ENCODE measurements around the gene ACBD6. TPM values are rescaled to one million over a fixed set of nuclear protein-coding genes. Genes with fewer than 3 reads are reported as not detected.

ACBD6 gene
- total and polyA plus RNA-seq, 9 donors: 31.0 to 56.0 (median 42.7) TPM

GRCh38 chr1:180312926-180313325, 189.5 kb downstream of the ACBD6 start:
- intact Hi-C loops (cut with DNase I): no loop called here
- no peak for TF ChIP-seq EP300 (IDR thresholded peaks at IDR 0.05)
- TF ChIP-seq, protein P1, sequence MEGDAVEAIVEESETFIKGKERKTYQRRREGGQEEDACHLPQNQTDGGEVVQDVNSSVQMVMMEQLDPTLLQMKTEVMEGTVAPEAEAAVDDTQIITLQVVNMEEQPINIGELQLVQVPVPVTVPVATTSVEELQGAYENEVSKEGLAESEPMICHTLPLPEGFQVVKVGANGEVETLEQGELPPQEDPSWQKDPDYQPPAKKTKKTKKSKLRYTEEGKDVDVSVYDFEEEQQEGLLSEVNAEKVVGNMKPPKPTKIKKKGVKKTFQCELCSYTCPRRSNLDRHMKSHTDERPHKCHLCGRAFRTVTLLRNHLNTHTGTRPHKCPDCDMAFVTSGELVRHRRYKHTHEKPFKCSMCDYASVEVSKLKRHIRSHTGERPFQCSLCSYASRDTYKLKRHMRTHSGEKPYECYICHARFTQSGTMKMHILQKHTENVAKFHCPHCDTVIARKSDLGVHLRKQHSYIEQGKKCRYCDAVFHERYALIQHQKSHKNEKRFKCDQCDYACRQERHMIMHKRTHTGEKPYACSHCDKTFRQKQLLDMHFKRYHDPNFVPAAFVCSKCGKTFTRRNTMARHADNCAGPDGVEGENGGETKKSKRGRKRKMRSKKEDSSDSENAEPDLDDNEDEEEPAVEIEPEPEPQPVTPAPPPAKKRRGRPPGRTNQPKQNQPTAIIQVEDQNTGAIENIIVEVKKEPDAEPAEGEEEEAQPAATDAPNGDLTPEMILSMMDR (IDR thresholded peaks at IDR 0.05): no peak
- TF ChIP-seq POLR2A (IDR thresholded peaks at IDR 0.05): no peak
- Histone ChIP-seq H3K9me3 (no peaks in the 10 kb centered on the region), H3K4me1 (ENCODE audit: insufficient read depth) (peaks cover 2% of the 10 kb centered on the region), H3K36me3 (no peaks in the 10 kb centered on the region), H3K4me3 (no peak overlapping the region), H3K27me3 (no peaks in the 10 kb centered on the region), H3K27ac (no peak overlapping the region)
- WGBS, 3 donors: 85 to 94% (median 92%) methylated on average over 2 of the region's 2 CpGs
- DNase-seq: no peak

DNA sequence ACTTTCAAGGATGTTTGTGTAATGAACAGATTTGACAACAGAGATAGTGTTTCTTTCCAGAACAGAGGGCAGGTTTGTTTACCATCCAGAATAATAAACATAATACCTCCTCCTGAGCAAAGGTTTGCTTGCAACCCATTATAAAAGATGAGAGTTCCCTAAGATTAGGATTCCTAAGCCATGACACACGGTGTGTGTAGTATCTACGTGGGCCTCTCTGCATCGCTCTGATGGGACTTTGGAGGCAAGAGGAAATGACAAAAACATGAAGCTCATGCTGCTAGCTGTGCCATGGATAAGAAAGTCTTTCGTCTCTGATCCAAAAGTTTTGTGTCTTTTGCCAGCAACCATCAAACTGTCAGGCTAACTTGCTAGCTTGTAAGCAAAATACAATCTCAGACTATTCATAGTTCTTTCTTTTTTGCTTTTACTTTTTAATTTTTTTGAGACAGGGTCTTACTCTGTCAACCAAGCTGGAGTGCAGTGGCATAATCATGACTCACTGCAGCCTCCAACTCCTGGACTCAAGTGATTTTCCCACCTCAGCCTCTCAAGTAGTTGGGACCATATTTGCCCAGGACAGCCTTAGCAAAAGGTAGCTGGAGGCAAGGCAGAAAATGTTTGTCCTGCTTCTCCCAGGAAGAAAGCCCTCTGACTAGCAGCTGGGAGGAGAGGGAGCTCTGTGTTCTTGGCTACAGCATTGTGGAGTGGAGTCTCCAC, 191.2 kb downstream of the ACBD6 start:
- Histone ChIP-seq H3K4me1 (ENCODE audit: insufficient read depth) (peaks cover 2% of the 10 kb centered on the region), H3K36me3 (no peaks in the 10 kb centered on the region), H3K9me3 (no peaks in the 10 kb centered on the region), H3K27me3 (no peaks in the 10 kb centered on the region), H3K27ac (no peak overlapping the region), H3K4me3 (no peak overlapping the region)
- DNase-seq: no peak
- 80 to 91% (median 91%) methylated on average over 4 of the region's 4 CpGs for WGBS, 3 donors
- intact Hi-C loops (cut with DNase I): no loop called here
- TF ChIP-seq EP300 (IDR thresholded peaks at IDR 0.05) (no peak), POLR2A (IDR thresholded peaks at IDR 0.05) (no peak)
- TF ChIP-seq, protein P1 (IDR thresholded peaks at IDR 0.05): no peak

DNA sequence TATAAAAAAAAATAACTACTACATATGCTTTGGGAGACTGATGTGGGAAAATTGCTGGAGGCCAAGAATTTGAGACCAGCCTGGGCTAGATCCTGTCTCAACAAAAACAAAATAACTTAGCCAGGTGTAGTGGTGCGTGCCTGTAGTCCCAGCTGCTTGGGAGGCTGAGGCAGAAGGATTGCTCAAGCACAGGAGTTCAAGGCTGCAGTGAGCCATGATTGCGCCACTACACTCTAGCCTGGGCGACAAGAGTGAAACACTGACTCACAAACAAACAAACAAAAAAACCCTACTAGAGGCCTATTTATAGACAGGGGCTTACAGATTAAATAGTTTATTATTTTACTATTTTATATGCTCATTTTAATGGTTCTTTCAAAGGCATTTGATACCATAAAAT, 192.3 kb downstream of the ACBD6 start:
- no peak for DNase-seq
- H3K4me3 ChIP-seq: no peak overlapping the region
- intact Hi-C loops (cut with DNase I): no loop called here
- H3K9me3 ChIP-seq: no peaks in the 10 kb centered on the region
- H3K4me1 ChIP-seq (ENCODE audit: insufficient read depth): no peaks in the 10 kb centered on the region
- WGBS, 3 donors: 89 to 92% (median 90%) methylated on average over 3 of the region's 3 CpGs
- H3K27me3 ChIP-seq: no peaks in the 10 kb centered on the region
- no peak overlapping the region for H3K27ac ChIP-seq
- TF ChIP-seq EP300 (IDR thresholded peaks at IDR 0.05) (no peak), POLR2A (IDR thresholded peaks at IDR 0.05) (no peak)
- TF ChIP-seq, protein P1 (IDR thresholded peaks at IDR 0.05): no peak
- no peaks in the 10 kb centered on the region for H3K36me3 ChIP-seq

DNA sequence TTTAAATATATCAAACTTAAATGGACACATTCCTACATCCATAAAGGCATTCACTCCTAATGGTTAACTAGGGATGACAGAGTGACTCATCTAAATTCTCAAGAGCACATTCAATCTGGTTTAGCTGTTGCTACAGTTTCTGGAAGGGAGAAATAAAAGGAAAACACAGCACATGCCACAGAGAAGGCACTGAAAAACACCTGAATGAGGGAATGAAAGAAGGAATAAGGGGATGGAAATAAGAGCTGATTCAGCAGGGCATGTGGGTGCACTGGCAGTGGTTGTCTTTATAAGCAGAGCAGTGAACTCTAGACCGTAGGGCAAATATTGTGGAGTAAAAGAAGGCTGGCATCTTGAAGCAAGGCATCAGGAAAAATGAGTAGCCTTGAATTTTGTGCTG, 193.0 kb downstream of the ACBD6 start:
- no peaks in the 10 kb centered on the region for H3K4me1 ChIP-seq (ENCODE audit: insufficient read depth)
- TF ChIP-seq EP300 (IDR thresholded peaks at IDR 0.05) (no peak), POLR2A (IDR thresholded peaks at IDR 0.05) (no peak)
- H3K36me3 ChIP-seq: no peaks in the 10 kb centered on the region
- 84 to 97% (median 96%) methylated on average over 1 of the region's 1 CpG for WGBS, 3 donors
- H3K27ac ChIP-seq: no peak overlapping the region
- H3K27me3 ChIP-seq: no peaks in the 10 kb centered on the region
- H3K4me3 ChIP-seq: no peak overlapping the region
- H3K9me3 ChIP-seq: no peaks in the 10 kb centered on the region
- DNase-seq: no peak
- intact Hi-C loops (cut with DNase I): no loop called here

DNA sequence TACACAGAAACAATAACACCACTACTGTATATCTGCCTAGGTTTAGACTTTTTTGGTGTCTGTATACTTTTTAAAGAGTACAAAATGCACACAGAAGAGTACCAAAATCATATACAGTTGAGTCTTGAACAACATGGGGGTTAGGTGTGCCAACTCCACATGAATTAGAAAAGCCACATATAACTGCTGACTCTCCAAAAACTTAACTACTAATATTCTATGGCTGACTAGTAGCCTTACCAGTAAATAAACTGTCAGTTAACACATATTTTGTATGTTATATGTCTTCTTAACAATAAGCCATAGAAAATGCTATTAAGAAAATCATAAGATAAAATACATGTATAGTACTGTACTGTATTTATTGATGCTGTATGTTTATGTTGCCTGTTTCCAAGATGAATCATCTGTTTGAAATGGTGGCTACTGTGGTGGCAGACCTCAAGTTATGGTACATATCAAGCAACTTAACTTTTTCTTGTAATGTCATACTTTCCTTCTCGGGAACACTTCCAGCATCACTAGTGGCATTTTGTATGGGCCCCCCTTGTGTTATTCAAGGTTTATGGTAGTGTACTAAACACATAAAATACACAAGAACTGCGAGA, 201.1 kb downstream of the ACBD6 start:
- TF ChIP-seq EP300 (IDR thresholded peaks at IDR 0.05) (no peak), POLR2A (IDR thresholded peaks at IDR 0.05) (no peak)
- TF ChIP-seq, protein P1 (IDR thresholded peaks at IDR 0.05): no peak
- Histone ChIP-seq H3K27me3 (no peaks in the 10 kb centered on the region), H3K27ac (no peak overlapping the region), H3K4me3 (no peak overlapping the region), H3K9me3 (no peaks in the 10 kb centered on the region), H3K36me3 (no peaks in the 10 kb centered on the region), H3K4me1 (ENCODE audit: insufficient read depth) (no peaks in the 10 kb centered on the region)
- 86 to 94% (median 88%) methylated on average over 2 of the region's 2 CpGs for WGBS, 3 donors
- DNase-seq: no peak
- intact Hi-C loops (cut with DNase I): no loop called here
